ENCODE measurements around the gene FAN1.

FAN1 gene

DNA sequence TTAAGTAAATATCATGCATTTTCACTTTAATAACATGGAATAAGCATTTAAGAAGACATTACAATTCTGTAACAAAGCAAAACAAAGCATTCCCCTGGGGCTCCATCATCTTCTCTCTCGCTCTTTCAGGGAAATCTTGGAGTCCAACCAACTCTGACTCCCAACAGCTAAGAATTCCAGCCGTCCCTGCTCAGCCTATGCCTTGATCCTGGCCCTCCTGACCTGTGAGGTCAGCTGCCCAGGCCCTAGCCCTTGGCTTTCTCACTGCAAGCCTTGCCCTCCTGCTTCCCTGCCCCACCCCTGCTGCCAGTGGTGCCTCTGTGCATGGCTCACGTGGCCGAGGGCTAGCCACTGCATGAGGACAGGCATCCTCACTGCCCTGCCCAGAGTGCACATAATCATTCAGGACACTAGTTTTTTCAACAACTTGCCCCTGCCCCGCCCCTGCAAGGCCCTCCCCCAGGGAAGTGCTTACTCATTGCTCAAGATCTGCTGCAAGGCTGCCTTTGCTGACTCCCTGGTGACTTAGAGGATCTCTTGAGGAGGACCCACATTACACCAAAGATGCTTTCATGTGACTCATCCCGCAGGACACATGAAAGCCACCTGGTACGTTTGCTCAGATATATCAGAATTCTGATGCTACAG, 50.1 kb downstream of the FAN1 start:
- Mint-ChIP-seq H3K4me3 (no peak overlapping the region), H3K4me1 (ENCODE audit: low read depth in 2 of 2) (peaks cover 3 to 14% of the 10 kb centered on the region in 2 donors), H3K9me3 (no peaks in the 10 kb centered on the region), H3K27ac (peak overlapping the region; percentile 38 to 69), H3K27me3 (no peaks in the 10 kb centered on the region), H3K36me3 (ENCODE audit: insufficient read depth) (peaks cover 83% of the 10 kb centered on the region)
- ATAC-seq (replicated peaks) (no peak), DNase-seq (no peak)

DNA sequence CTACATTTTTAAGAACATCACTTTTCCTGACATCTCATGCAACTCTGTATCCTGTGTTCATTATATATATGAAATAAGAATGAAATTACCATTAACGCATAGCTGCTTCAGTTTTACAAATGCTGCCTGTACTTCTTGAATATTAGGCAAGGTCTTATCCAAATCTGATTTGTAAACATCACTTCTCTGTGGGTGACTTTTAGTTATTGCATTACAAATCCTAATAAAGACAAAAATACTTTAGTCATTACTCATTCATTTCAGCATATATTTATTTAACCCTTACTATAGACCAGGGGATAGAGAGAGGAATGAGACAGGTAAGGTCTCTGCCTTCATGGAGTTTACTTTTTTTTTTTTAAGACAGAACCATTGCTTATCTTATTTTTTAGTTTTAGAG, 51.0 kb downstream of the FAN1 start:
- H3K4me3 Mint-ChIP-seq = no peak overlapping the region
- ATAC-seq (replicated peaks) = no peak
- peak overlapping the region in 1 of 2 donors; percentile 69 for H3K27ac Mint-ChIP-seq
- peaks cover 3 to 14% of the 10 kb centered on the region in 2 donors for H3K4me1 Mint-ChIP-seq (ENCODE audit: low read depth in 2 of 2)
- no peaks in the 10 kb centered on the region for H3K27me3 Mint-ChIP-seq
- no peak for DNase-seq
- no peaks in the 10 kb centered on the region for H3K9me3 Mint-ChIP-seq
- H3K36me3 Mint-ChIP-seq (ENCODE audit: insufficient read depth) = peaks cover 83% of the 10 kb centered on the region

DNA sequence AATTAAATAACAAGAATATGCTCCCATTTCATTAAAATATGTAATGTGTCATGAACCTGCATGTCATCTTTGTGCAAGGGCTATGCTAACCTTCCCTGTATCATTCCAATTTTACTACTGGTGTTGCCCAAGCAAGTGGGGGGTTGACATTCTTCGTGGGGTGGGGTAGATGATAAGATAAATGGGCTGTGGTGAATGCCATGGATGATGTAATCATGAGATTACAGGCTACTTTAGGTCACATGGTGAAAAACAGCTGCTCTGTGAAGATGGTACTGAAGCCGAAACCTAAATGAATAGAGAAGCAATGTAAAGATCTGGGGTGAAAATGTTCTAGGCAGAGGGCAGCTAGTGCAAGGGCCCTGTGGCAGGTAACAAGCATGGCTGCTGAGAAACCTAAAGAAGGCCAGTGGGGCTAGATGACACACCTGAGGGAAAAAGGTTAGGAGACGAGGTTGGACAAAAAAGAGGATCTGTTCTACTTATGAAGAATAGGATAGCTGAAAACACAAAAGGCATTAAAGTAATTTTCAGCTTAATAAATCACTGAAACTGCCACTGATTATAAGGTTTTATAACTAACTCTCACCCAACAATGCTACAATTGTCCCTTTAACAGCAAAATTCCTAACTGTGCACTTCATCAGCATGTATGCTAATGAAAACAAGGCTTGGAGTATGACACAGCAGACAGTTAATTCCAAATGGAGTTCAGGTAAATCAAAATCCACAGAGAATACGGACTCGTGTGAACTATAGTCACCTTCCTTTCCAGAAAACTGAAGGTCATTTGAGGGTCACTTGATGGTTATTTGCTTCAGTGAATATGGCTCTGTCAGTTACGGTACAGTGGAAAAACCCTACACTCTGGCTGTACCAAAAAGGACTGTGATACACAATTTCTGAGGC, 52.8 kb downstream of the FAN1 start:
- no peak for ATAC-seq (replicated peaks)
- peaks cover 5 to 25% of the 10 kb centered on the region in 2 donors for H3K4me1 Mint-ChIP-seq (ENCODE audit: low read depth in 2 of 2)
- H3K27ac Mint-ChIP-seq = peak overlapping the region in 1 of 2 donors; percentile 62
- H3K9me3 Mint-ChIP-seq = no peaks in the 10 kb centered on the region
- no peak for DNase-seq
- H3K4me3 Mint-ChIP-seq = no peak overlapping the region
- H3K27me3 Mint-ChIP-seq = no peaks in the 10 kb centered on the region
- peaks cover 82% of the 10 kb centered on the region for H3K36me3 Mint-ChIP-seq (ENCODE audit: insufficient read depth)

- H3K36me3 Mint-ChIP-seq (ENCODE audit: insufficient read depth) = peaks cover 78% of the 10 kb centered on the region
- H3K27ac Mint-ChIP-seq = peak overlapping the region in 1 of 2 donors; percentile 33
- no peak for DNase-seq
- no peak for ATAC-seq (replicated peaks)
- H3K4me1 Mint-ChIP-seq (ENCODE audit: low read depth in 2 of 2) = peaks cover 10 to 29% of the 10 kb centered on the region in 2 donors
- H3K27me3 Mint-ChIP-seq = no peaks in the 10 kb centered on the region
- no peaks in the 10 kb centered on the region for H3K9me3 Mint-ChIP-seq
- H3K4me3 Mint-ChIP-seq = no peak overlapping the region
Observed at GRCh38 chr15:30958219-30958618, 54.5 kb downstream of the FAN1 start.

GRCh38 chr15:30962079-30962478, 58.4 kb downstream of the FAN1 start:
- Mint-ChIP-seq H3K4me1 (ENCODE audit: low read depth in 2 of 2) (peaks cover 7 to 25% of the 10 kb centered on the region in 2 donors), H3K4me3 (no peak overlapping the region), H3K27ac (no peak overlapping the region), H3K9me3 (no peaks in the 10 kb centered on the region), H3K36me3 (ENCODE audit: insufficient read depth) (peaks cover 64% of the 10 kb centered on the region), H3K27me3 (no peaks in the 10 kb centered on the region)
- ATAC-seq (replicated peaks) (no peak), DNase-seq (no peak)

GRCh38 chr15:30962659-30963058, 58.9 kb downstream of the FAN1 start:
- Mint-ChIP-seq H3K4me1 (ENCODE audit: low read depth in 2 of 2) (peaks cover 7 to 21% of the 10 kb centered on the region in 2 donors), H3K9me3 (no peaks in the 10 kb centered on the region), H3K27me3 (no peaks in the 10 kb centered on the region), H3K4me3 (no peak overlapping the region), H3K36me3 (ENCODE audit: insufficient read depth) (peaks cover 60% of the 10 kb centered on the region), H3K27ac (no peak overlapping the region)
- ATAC-seq (replicated peaks) (no peak), DNase-seq (no peak)

- Mint-ChIP-seq H3K36me3 (ENCODE audit: insufficient read depth) (peaks cover 56% of the 10 kb centered on the region), H3K4me3 (no peak overlapping the region), H3K27ac (peak overlapping the region in 1 of 2 donors; percentile 46), H3K4me1 (ENCODE audit: low read depth in 2 of 2) (peaks cover 7 to 15% of the 10 kb centered on the region in 2 donors), H3K9me3 (no peaks in the 10 kb centered on the region), H3K27me3 (no peaks in the 10 kb centered on the region)
- ATAC-seq (replicated peaks) (no peak), DNase-seq (no peak)
Observed at GRCh38 chr15:30963681-30964080, 60.0 kb downstream of the FAN1 start.

GRCh38 chr15:30969724-30970123, 66.0 kb downstream of the FAN1 start:
- H3K36me3 Mint-ChIP-seq (ENCODE audit: insufficient read depth) = peaks cover 47% of the 10 kb centered on the region
- H3K27ac Mint-ChIP-seq = no peak overlapping the region
- no peaks in the 10 kb centered on the region for H3K27me3 Mint-ChIP-seq
- H3K4me1 Mint-ChIP-seq (ENCODE audit: low read depth in 2 of 2) = peaks cover 9 to 13% of the 10 kb centered on the region in 2 donors
- no peak for DNase-seq
- no peaks in the 10 kb centered on the region for H3K9me3 Mint-ChIP-seq
- no peak overlapping the region for H3K4me3 Mint-ChIP-seq
- ATAC-seq (replicated peaks) = no peak

DNA sequence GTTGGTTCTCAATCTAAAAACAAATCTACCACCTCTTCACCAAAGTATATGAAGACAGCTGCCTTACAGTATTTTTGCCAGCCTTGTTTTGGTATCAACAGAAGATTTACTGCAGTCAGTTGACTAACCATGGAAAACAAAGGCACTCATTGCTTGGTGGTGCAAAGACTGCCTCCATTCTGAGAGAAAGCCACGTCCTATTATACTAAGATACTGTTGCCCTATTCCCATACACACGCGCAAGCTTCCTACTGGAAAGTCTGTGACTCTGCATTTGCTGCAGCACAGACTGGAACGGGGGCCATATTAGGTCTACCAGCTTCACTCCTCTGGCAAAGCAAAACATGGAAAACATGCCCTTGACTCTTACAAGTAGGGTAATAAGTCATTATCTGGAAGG, 69.7 kb downstream of the FAN1 start:
- Mint-ChIP-seq H3K9me3 (no peaks in the 10 kb centered on the region), H3K4me1 (ENCODE audit: low read depth in 2 of 2) (peaks cover 16 to 21% of the 10 kb centered on the region in 2 donors), H3K4me3 (no peak overlapping the region), H3K27ac (no peak overlapping the region), H3K36me3 (ENCODE audit: insufficient read depth) (peaks cover 43% of the 10 kb centered on the region), H3K27me3 (no peaks in the 10 kb centered on the region)
- DNase-seq = no peak
- ATAC-seq (replicated peaks) = no peak

- H3K27ac Mint-ChIP-seq = no peak overlapping the region
- DNase-seq (no peak), ATAC-seq (replicated peaks) (no peak)
- H3K9me3 Mint-ChIP-seq = no peaks in the 10 kb centered on the region
- no peak overlapping the region for H3K4me3 Mint-ChIP-seq
- peaks cover 47% of the 10 kb centered on the region for H3K36me3 Mint-ChIP-seq (ENCODE audit: insufficient read depth)
- no peaks in the 10 kb centered on the region for H3K27me3 Mint-ChIP-seq
- H3K4me1 Mint-ChIP-seq (ENCODE audit: low read depth in 2 of 2) = peaks cover 20 to 25% of the 10 kb centered on the region in 2 donors
Observed at GRCh38 chr15:30974112-30974511, 70.4 kb downstream of the FAN1 start.

DNA sequence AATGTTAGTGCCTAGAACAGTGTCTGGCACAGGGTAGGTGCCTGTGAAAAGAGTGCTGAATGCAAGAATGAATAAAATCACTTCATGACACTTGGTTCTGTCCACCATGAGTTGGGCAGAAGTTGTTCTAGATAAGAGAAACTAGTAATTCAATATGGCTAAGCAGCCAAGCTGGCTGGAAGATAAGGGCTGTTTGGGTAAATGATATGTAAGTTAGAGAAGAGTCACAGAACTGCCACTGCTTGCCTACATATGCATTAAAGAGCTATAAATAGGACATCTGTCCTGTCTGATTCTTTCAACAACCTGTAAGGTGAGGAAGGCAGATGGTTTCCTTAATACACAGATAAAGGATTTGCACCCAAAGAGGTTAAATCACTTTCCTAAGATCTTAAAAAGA, 74.6 kb downstream of the FAN1 start:
- Mint-ChIP-seq H3K27me3 (no peaks in the 10 kb centered on the region), H3K36me3 (ENCODE audit: insufficient read depth) (peaks cover 56% of the 10 kb centered on the region), H3K27ac (no peak overlapping the region), H3K4me1 (ENCODE audit: low read depth in 2 of 2) (peaks cover 35 to 40% of the 10 kb centered on the region in 2 donors), H3K9me3 (no peaks in the 10 kb centered on the region), H3K4me3 (no peak overlapping the region)
- DNase-seq = no peak
- no peak for ATAC-seq (replicated peaks)

GRCh38 chr15:30979457-30979856, 75.7 kb downstream of the FAN1 start:
- Mint-ChIP-seq H3K4me1 (ENCODE audit: low read depth in 2 of 2) (peaks cover 40 to 46% of the 10 kb centered on the region in 2 donors), H3K4me3 (peak overlapping the region in 1 of 2 donors; percentile 15), H3K27me3 (no peaks in the 10 kb centered on the region), H3K36me3 (ENCODE audit: insufficient read depth) (peaks cover 45% of the 10 kb centered on the region), H3K27ac (peak overlapping the region in 1 of 2 donors; percentile 10), H3K9me3 (no peaks in the 10 kb centered on the region)
- DNase-seq = no peak
- ATAC-seq (replicated peaks) = no peak

GRCh38 chr15:30984118-30984517, 80.4 kb downstream of the FAN1 start:
- Mint-ChIP-seq H3K4me1 (ENCODE audit: low read depth in 2 of 2) (peaks cover 51 to 58% of the 10 kb centered on the region in 2 donors), H3K27ac (no peak overlapping the region), H3K4me3 (no peak overlapping the region), H3K9me3 (no peaks in the 10 kb centered on the region), H3K36me3 (ENCODE audit: insufficient read depth) (peaks cover 57% of the 10 kb centered on the region), H3K27me3 (no peaks in the 10 kb centered on the region)
- ATAC-seq (replicated peaks) (no peak), DNase-seq (no peak)

- H3K36me3 Mint-ChIP-seq (ENCODE audit: insufficient read depth) = peaks cover 54% of the 10 kb centered on the region
- no peak overlapping the region for H3K4me3 Mint-ChIP-seq
- ATAC-seq (replicated peaks) (no peak), DNase-seq (no peak)
- H3K27ac Mint-ChIP-seq = peak overlapping the region; percentile 57 to 76
- peaks cover 47 to 54% of the 10 kb centered on the region in 2 donors for H3K4me1 Mint-ChIP-seq (ENCODE audit: low read depth in 2 of 2)
- H3K27me3 Mint-ChIP-seq = no peaks in the 10 kb centered on the region
- H3K9me3 Mint-ChIP-seq = no peaks in the 10 kb centered on the region
Observed at GRCh38 chr15:30984542-30984941, 80.8 kb downstream of the FAN1 start.

All from effector memory CD8-positive, alpha-beta T cell (primary cell).